HUES48 (cell line): ENCODE measurements around the gene SLC16A10.
A peak's percentile ranks its signal among the peaks of the same experiment; 100 is the strongest.
"Not testable (repeated sequence)": the region's sequence is repeated elsewhere in the genome, so short reads cannot be mapped to it uniquely, and the experiment has no call there.

Experiments used
- H3K27ac ChIP-seq: one replicate; pipeline ENCODE4 v1.7.0; 2013; ENCODE audit warnings: low read depth, low read length, inconsistent platforms
- H3K27me3 ChIP-seq: 2 replicates; pipeline ENCODE4 v1.6.1; 2013; ENCODE audit warnings: mild to moderate bottlenecking, low read length; ENCODE audit not compliant: control insufficient read depth, insufficient read depth
- H3K36me3 ChIP-seq: 2 replicates; pipeline ENCODE4 v1.6.1; 2013; ENCODE audit warnings: low read length; ENCODE audit not compliant: control insufficient read depth, insufficient read depth
- H3K4me1 ChIP-seq: 2 replicates; pipeline ENCODE4 v1.6.1; 2013; ENCODE audit warnings: mild to moderate bottlenecking, low read length; ENCODE audit not compliant: control insufficient read depth, insufficient read depth
- H3K4me3 ChIP-seq: 2 replicates; pipeline ENCODE4 v1.5.1; 2013; ENCODE audit warnings: mild to moderate bottlenecking, low read depth, low read length
- H3K9ac ChIP-seq: 2 replicates; pipeline ENCODE4 v1.6.1; 2013; ENCODE audit warnings: mild to moderate bottlenecking, low read depth, low read length, moderate library complexity
- H3K9me3 ChIP-seq: 2 replicates; pipeline ENCODE4 v1.6.1; 2013; ENCODE audit warnings: low read length; ENCODE audit not compliant: control insufficient read depth, insufficient read depth

Gene SLC16A10

GRCh38 chr6:111243095-111243494 lies 155.8 kb downstream of the SLC16A10 start:
- H3K9me3 ChIP-seq = no peaks in the 10 kb centered on the region
- no peaks in the 10 kb centered on the region for H3K4me1 ChIP-seq
- no peaks in the 10 kb centered on the region for H3K36me3 ChIP-seq
- H3K27ac ChIP-seq = no peak overlapping the region
- no peaks in the 10 kb centered on the region for H3K27me3 ChIP-seq
- H3K4me3 ChIP-seq = no peak overlapping the region
- H3K9ac ChIP-seq = no peak overlapping the region

GRCh38 chr6:111248789-111249188 lies 161.5 kb downstream of the SLC16A10 start:
- H3K4me1 ChIP-seq = peaks cover 23% of the 10 kb centered on the region
- H3K9me3 ChIP-seq = no peaks in the 10 kb centered on the region
- no peak overlapping the region for H3K9ac ChIP-seq
- H3K4me3 ChIP-seq = no peak overlapping the region
- no peaks in the 10 kb centered on the region for H3K36me3 ChIP-seq
- H3K27ac ChIP-seq = no peak overlapping the region
- no peaks in the 10 kb centered on the region; the same call in 1 of the 2 replicates for H3K27me3 ChIP-seq

GRCh38 chr6:111250791-111251354 lies 163.6 kb downstream of the SLC16A10 start:
- H3K27ac ChIP-seq = no peak overlapping the region
- no peaks in the 10 kb centered on the region for H3K9me3 ChIP-seq
- no peak overlapping the region for H3K4me3 ChIP-seq
- H3K36me3 ChIP-seq = no peaks in the 10 kb centered on the region
- no peaks in the 10 kb centered on the region; the same call in 1 of the 2 replicates for H3K27me3 ChIP-seq
- H3K9ac ChIP-seq = no peak overlapping the region
- peaks cover 37% of the 10 kb centered on the region for H3K4me1 ChIP-seq

- Histone ChIP-seq H3K4me3 (no peak overlapping the region), H3K36me3 (no peaks in the 10 kb centered on the region), H3K9me3 (no peaks in the 10 kb centered on the region), H3K4me1 (peaks cover 51% of the 10 kb centered on the region), H3K9ac (no peak overlapping the region), H3K27me3 (no peaks in the 10 kb centered on the region; the same call in 1 of the 2 replicates), H3K27ac (peak overlapping the region; percentile 83)
These were observed 165.4 kb downstream of the SLC16A10 start for GRCh38 chr6:111252726-111253125.

GRCh38 chr6:111254004-111254778 lies 166.9 kb downstream of the SLC16A10 start:
- Histone ChIP-seq H3K4me1 (peaks cover 56% of the 10 kb centered on the region), H3K27me3 (no peaks in the 10 kb centered on the region; the same call in 1 of the 2 replicates), H3K9ac (0 out of 2 replicates have a peak overlapping the region, but pooled peaks have one; percentile 40), H3K36me3 (no peaks in the 10 kb centered on the region), H3K9me3 (no peaks in the 10 kb centered on the region), H3K27ac (peak overlapping the region; percentile 82), H3K4me3 (peak overlapping the region; percentile 35; the same call in 1 of the 2 replicates)

- no peaks in the 10 kb centered on the region; the same call in 1 of the 2 replicates for H3K27me3 ChIP-seq
- peak overlapping the region; percentile 82 for H3K27ac ChIP-seq
- H3K4me3 ChIP-seq = no peak overlapping the region; the same call in 1 of the 2 replicates
- H3K4me1 ChIP-seq = peaks cover 56% of the 10 kb centered on the region
- H3K36me3 ChIP-seq = no peaks in the 10 kb centered on the region
- H3K9ac ChIP-seq = 0 out of 2 replicates have a peak overlapping the region, but pooled peaks have one; percentile 40
- H3K9me3 ChIP-seq = no peaks in the 10 kb centered on the region
These were observed 167.5 kb downstream of the SLC16A10 start for GRCh38 chr6:111254779-111255166.

- Histone ChIP-seq H3K27ac (peak overlapping the region; percentile 59), H3K4me1 (peaks cover 62% of the 10 kb centered on the region), H3K4me3 (peak overlapping the region; percentile 10; the same call in 1 of the 2 replicates)
- not testable (repeated sequence) for H3K27me3 ChIP-seq, H3K9me3 ChIP-seq, H3K9ac ChIP-seq, H3K36me3 ChIP-seq
These were observed 168.5 kb downstream of the SLC16A10 start for GRCh38 chr6:111255838-111256237.

- H3K9me3 ChIP-seq = no peaks in the 10 kb centered on the region
- peaks cover 58% of the 10 kb centered on the region for H3K4me1 ChIP-seq
- H3K9ac ChIP-seq = no peak overlapping the region
- no peak overlapping the region; the same call in 1 of the 2 replicates for H3K4me3 ChIP-seq
- no peaks in the 10 kb centered on the region for H3K36me3 ChIP-seq
- no peak overlapping the region for H3K27ac ChIP-seq
- H3K27me3 ChIP-seq = no peaks in the 10 kb centered on the region; the same call in 1 of the 2 replicates
These were observed 169.3 kb downstream of the SLC16A10 start for GRCh38 chr6:111256646-111257045.

GRCh38 chr6:111258010-111258409 lies 170.7 kb downstream of the SLC16A10 start:
- Histone ChIP-seq H3K4me3 (no peak overlapping the region), H3K36me3 (peaks cover 4% of the 10 kb centered on the region; the same call in 1 of the 2 replicates), H3K27ac (no peak overlapping the region), H3K27me3 (no peaks in the 10 kb centered on the region; the same call in 1 of the 2 replicates), H3K9me3 (no peaks in the 10 kb centered on the region), H3K9ac (no peak overlapping the region), H3K4me1 (peaks cover 49% of the 10 kb centered on the region)

GRCh38 chr6:111258615-111259088 lies 171.3 kb downstream of the SLC16A10 start:
- H3K27ac ChIP-seq = no peak overlapping the region
- H3K9me3 ChIP-seq = no peaks in the 10 kb centered on the region
- no peaks in the 10 kb centered on the region for H3K27me3 ChIP-seq
- peaks cover 10% of the 10 kb centered on the region for H3K36me3 ChIP-seq
- H3K9ac ChIP-seq = no peak overlapping the region
- peak overlapping the region; percentile 30 for H3K4me3 ChIP-seq
- H3K4me1 ChIP-seq = peaks cover 42% of the 10 kb centered on the region
